ENCODE results near the gene MAP1LC3B.

Gene MAP1LC3B

DNA sequence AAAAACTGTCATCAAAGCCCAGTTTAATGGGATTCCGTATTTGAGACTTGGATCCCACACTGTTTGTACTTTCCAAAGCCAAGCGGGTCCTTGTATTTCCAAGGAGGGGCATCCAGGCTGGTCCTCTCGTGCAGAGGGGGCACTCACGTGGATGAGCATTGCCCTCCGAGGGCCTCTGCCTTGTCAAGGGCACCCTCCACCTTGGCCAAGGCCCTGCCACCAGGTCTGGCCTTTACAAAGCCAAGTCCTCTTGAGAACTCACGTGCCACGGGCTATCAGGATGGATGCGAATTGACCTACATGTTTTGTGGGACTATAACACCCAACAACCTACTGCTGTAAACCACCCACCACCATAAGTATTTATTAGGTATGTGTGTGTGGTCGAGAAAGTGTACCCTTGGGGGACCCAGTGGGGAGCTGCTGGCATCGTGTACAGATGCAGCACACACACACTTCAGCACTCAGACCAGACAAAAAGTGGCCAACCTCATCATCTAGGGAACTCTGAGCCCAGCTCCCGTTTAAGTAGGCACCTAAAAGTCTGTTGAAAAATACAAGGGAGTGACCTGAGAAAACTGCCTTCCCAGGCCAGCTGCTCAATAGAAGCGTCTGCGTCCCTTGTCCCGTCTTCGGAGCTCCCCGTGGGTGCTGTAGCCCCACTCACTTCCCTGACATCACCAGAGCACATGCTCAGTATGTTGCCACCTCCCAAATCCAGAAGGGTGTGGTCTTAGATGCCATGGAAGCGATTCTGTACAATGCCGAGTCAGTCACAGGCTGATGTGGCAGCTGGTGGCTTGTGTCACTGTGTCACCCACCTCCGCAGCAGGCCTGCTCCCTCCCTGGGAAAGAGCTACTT, 12.9 kb downstream of the MAP1LC3B start:
- no peak overlapping the region for H2BK12ac ChIP-seq (ENCODE audit: low read length)
- no peak for DNase-seq (ENCODE audit: low spot score)
- H3K4me1 ChIP-seq (ENCODE audit: control insufficient read depth in 2 of 2, insufficient read depth in 1 of 2, low read depth in 1 of 2, low read length in 2 of 2), result no peaks in the 10 kb centered on the region
- no peak overlapping the region for H2BK15ac ChIP-seq (ENCODE audit: low read length)
- no peak overlapping the region for H4K8ac ChIP-seq (ENCODE audit: low read depth, low read length)
- no peak overlapping the region for H3K9ac ChIP-seq (ENCODE audit: low read depth, low read length, poor library complexity)
- H2AFZ ChIP-seq (ENCODE audit: low read length), result no peak overlapping the region
- H3K36me3 ChIP-seq (replicated peaks in 1 of 2; ENCODE audit: control insufficient read depth in 2 of 2, insufficient read depth in 2 of 2, low read length in 2 of 2), result peaks cover 28 to 86% of the 10 kb centered on the region in 2 donors
- no CpG with 5 or more reads among the region's 19 CpGs for WGBS, 2 donors (ENCODE audit: extremely low coverage in 2 of 2, insufficient read length in 2 of 2, insufficient replicate concordance in 1 of 2)
- no peak overlapping the region for H3K14ac ChIP-seq (ENCODE audit: low read length)
- no peak overlapping the region for H3K18ac ChIP-seq (ENCODE audit: low read length)
- H3K27me3 ChIP-seq (ENCODE audit: control insufficient read depth in 3 of 3, insufficient read depth in 3 of 3, low read depth in 1 of 3, low read length in 3 of 3), result no peaks in the 10 kb centered on the region
- H3K79me1 ChIP-seq (ENCODE audit: low read depth, low read length), result peaks cover 2% of the 10 kb centered on the region
- H2BK120ac ChIP-seq (ENCODE audit: low read depth, low read length), result no peak overlapping the region
- no peak overlapping the region for H3K23ac ChIP-seq (ENCODE audit: low read depth, low read length, poor library complexity)
- no peak overlapping the region for H4K91ac ChIP-seq (ENCODE audit: low read depth, low read length, poor library complexity)
- H2BK5ac ChIP-seq (ENCODE audit: low read length), result no peak overlapping the region
- H3K9me3 ChIP-seq (replicated peaks in 1 of 2; ENCODE audit: control insufficient read depth in 2 of 2, insufficient read depth in 1 of 2, low read depth in 1 of 2, low read length in 2 of 2), result no peaks in the 10 kb centered on the region
- H3K4me3 ChIP-seq (ENCODE audit: low read length in 2 of 2), result no peak overlapping the region
- H2AK5ac ChIP-seq (ENCODE audit: low read depth, low read length), result no peak overlapping the region
- H3K4ac ChIP-seq (ENCODE audit: low read length), result no peak overlapping the region
- no peak overlapping the region for H3K27ac ChIP-seq (replicated peaks; ENCODE audit: low read length)
- H3K4me2 ChIP-seq (ENCODE audit: insufficient read depth, low read length, poor library complexity, severe bottlenecking), result no peak overlapping the region

DNA sequence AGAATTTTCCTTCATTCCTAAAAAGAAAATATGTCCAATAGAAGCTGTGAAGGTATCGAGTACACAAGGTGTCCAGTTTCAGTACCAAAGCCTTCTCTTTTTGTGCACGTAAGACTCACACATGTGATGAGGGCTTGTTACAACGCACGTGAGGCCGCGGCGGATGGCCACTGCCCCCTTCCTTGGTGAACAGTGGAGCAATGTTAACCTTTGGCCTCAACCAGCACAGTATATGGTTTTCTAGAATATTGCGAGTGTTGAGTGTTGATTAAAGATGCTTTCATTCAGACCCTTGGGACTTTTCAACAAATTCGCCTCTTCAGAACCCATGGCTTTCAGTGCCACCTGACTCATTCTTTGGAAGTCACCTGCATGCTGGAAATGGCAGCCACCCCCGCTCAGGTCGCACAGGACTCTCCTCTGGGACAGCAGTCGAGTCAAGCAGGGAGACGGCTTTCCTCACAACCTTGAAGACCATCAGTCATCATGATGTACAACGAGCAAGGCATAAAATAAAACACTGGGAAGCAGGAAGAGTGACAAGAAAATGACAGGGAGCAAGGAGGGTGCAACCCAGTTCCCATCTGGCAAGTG, 14.5 kb downstream of the MAP1LC3B start:
- peaks cover 40 to 92% of the 10 kb centered on the region in 2 donors for H3K36me3 ChIP-seq (replicated peaks in 1 of 2; ENCODE audit: control insufficient read depth in 2 of 2, insufficient read depth in 2 of 2, low read length in 2 of 2)

DNA sequence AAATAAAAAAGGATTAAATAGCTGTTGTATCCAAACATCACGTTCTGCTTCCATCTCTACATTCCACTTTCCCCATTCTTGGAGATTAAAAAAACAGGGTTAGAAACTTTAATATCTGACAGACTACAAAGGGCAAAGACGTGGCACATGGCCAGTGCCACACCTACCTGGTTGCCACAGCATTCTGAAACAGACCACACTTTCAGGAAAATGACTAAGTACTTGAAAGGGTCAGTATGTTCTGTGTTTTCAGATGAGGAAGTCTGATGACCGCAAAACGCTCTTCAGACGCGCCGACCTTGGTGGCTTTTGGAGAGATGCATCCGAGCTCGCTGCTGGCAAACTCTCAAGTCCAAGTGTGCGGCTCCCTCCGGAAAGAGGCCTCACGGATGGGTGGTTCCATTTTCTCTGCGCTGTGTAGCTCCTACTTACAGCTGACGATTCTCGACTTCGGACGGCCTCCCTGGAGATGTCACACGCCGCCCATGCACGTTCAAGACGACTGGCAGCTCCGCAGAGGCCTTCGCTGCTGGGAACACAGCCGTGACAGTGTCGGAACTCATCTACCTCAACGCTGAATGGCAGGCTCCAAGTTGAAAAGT, 15.5 kb downstream of the MAP1LC3B start:
- Histone ChIP-seq H3K36me3 (replicated peaks in 1 of 2; ENCODE audit: control insufficient read depth in 2 of 2, insufficient read depth in 2 of 2, low read length in 2 of 2) (peaks cover 49 to 95% of the 10 kb centered on the region in 2 donors), H2AFZ (ENCODE audit: low read length) (no peak overlapping the region)
- no CpG with 5 or more reads among the region's 26 CpGs for WGBS, 2 donors (ENCODE audit: extremely low coverage in 2 of 2, insufficient read length in 2 of 2, insufficient replicate concordance in 1 of 2)

More for the DNA sequence above, 14.5 kb downstream of the MAP1LC3B start:
- DNase-seq (ENCODE audit: low spot score), result no peak
- no peak overlapping the region for H3K14ac ChIP-seq (ENCODE audit: low read length)
- H2BK120ac ChIP-seq (ENCODE audit: low read depth, low read length), result no peak overlapping the region
- peaks cover 6% of the 10 kb centered on the region for H3K79me1 ChIP-seq (ENCODE audit: low read depth, low read length)
- no peak overlapping the region for H2BK15ac ChIP-seq (ENCODE audit: low read length)
- H3K27me3 ChIP-seq (ENCODE audit: control insufficient read depth in 3 of 3, insufficient read depth in 3 of 3, low read depth in 1 of 3, low read length in 3 of 3), result no peaks in the 10 kb centered on the region
- no peak overlapping the region for H4K91ac ChIP-seq (ENCODE audit: low read depth, low read length, poor library complexity)
- no peak overlapping the region for H2BK12ac ChIP-seq (ENCODE audit: low read length)
- no peak overlapping the region for H3K23ac ChIP-seq (ENCODE audit: low read depth, low read length, poor library complexity)
- no peak overlapping the region for H3K18ac ChIP-seq (ENCODE audit: low read length)
- no peak overlapping the region for H2AK5ac ChIP-seq (ENCODE audit: low read depth, low read length)
- H2AFZ ChIP-seq (ENCODE audit: low read length), result no peak overlapping the region
- no peak overlapping the region for H3K4me3 ChIP-seq (ENCODE audit: low read length in 2 of 2)
- H3K4me1 ChIP-seq (ENCODE audit: control insufficient read depth in 2 of 2, insufficient read depth in 1 of 2, low read depth in 1 of 2, low read length in 2 of 2), result no peaks in the 10 kb centered on the region
- no peak overlapping the region for H4K8ac ChIP-seq (ENCODE audit: low read depth, low read length)
- H2BK5ac ChIP-seq (ENCODE audit: low read length), result no peak overlapping the region
- no peak overlapping the region for H3K4me2 ChIP-seq (ENCODE audit: insufficient read depth, low read length, poor library complexity, severe bottlenecking)
- no CpG with 5 or more reads among the region's 14 CpGs for WGBS, 2 donors (ENCODE audit: extremely low coverage in 2 of 2, insufficient read length in 2 of 2, insufficient replicate concordance in 1 of 2)
- no peak overlapping the region for H3K27ac ChIP-seq (replicated peaks; ENCODE audit: low read length)
- no peaks in the 10 kb centered on the region for H3K9me3 ChIP-seq (replicated peaks in 1 of 2; ENCODE audit: control insufficient read depth in 2 of 2, insufficient read depth in 1 of 2, low read depth in 1 of 2, low read length in 2 of 2)
- H3K9ac ChIP-seq (ENCODE audit: low read depth, low read length, poor library complexity), result no peak overlapping the region
- no peak overlapping the region for H3K4ac ChIP-seq (ENCODE audit: low read length)

DNA sequence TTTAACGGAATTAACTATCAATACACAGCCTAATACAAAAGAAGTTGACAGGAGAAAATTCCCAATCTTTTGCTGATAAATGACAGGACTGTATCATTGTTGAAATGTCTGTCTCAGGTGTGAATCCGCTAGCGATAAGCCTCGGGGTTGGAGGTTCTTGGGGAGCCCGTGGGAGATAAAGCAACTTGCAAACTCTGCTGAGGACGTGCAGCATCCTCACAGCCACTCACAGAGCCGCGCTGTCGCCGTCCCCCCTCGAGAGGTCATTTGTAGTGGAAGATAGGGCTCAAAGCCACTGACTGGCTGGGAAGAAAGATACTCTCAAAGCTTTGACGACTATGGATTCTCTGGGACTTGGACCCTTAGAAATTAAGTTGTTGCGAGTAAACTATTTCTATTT, 17.0 kb downstream of the MAP1LC3B start:
- Histone ChIP-seq H3K18ac (ENCODE audit: low read length) (no peak overlapping the region), H2BK5ac (ENCODE audit: low read length) (no peak overlapping the region), H3K14ac (ENCODE audit: low read length) (no peak overlapping the region), H3K79me1 (ENCODE audit: low read depth, low read length) (peaks cover 10% of the 10 kb centered on the region), H3K4ac (ENCODE audit: low read length) (no peak overlapping the region), H2AK5ac (ENCODE audit: low read depth, low read length) (no peak overlapping the region), H3K4me2 (ENCODE audit: insufficient read depth, low read length, poor library complexity, severe bottlenecking) (no peak overlapping the region), H3K9me3 (replicated peaks in 1 of 2; ENCODE audit: control insufficient read depth in 2 of 2, insufficient read depth in 1 of 2, low read depth in 1 of 2, low read length in 2 of 2) (no peaks in the 10 kb centered on the region), H2BK12ac (ENCODE audit: low read length) (no peak overlapping the region), H3K27ac (replicated peaks; ENCODE audit: low read length) (no peak overlapping the region), H3K36me3 (replicated peaks in 1 of 2; ENCODE audit: control insufficient read depth in 2 of 2, insufficient read depth in 2 of 2, low read length in 2 of 2) (peaks cover 50 to 97% of the 10 kb centered on the region in 2 donors), H3K9ac (ENCODE audit: low read depth, low read length, poor library complexity) (no peak overlapping the region), H3K4me3 (ENCODE audit: low read length in 2 of 2) (no peak overlapping the region), H3K27me3 (ENCODE audit: control insufficient read depth in 3 of 3, insufficient read depth in 3 of 3, low read depth in 1 of 3, low read length in 3 of 3) (no peaks in the 10 kb centered on the region), H4K91ac (ENCODE audit: low read depth, low read length, poor library complexity) (no peak overlapping the region), H4K8ac (ENCODE audit: low read depth, low read length) (no peak overlapping the region), H2BK15ac (ENCODE audit: low read length) (no peak overlapping the region), H3K4me1 (ENCODE audit: control insufficient read depth in 2 of 2, insufficient read depth in 1 of 2, low read depth in 1 of 2, low read length in 2 of 2) (no peaks in the 10 kb centered on the region), H2AFZ (ENCODE audit: low read length) (no peak overlapping the region), H2BK120ac (ENCODE audit: low read depth, low read length) (no peak overlapping the region), H3K23ac (ENCODE audit: low read depth, low read length, poor library complexity) (no peak overlapping the region)
- DNase-seq (ENCODE audit: low spot score), result no peak
- WGBS, 2 donors (ENCODE audit: extremely low coverage in 2 of 2, insufficient read length in 2 of 2, insufficient replicate concordance in 1 of 2), result no CpG with 5 or more reads among the region's 13 CpGs

More for the DNA sequence above, 15.5 kb downstream of the MAP1LC3B start:
- H3K79me1 ChIP-seq (ENCODE audit: low read depth, low read length), result peaks cover 8% of the 10 kb centered on the region
- H3K27ac ChIP-seq (replicated peaks; ENCODE audit: low read length), result no peak overlapping the region
- no peak overlapping the region for H2BK120ac ChIP-seq (ENCODE audit: low read depth, low read length)
- H3K4ac ChIP-seq (ENCODE audit: low read length), result no peak overlapping the region
- H2BK5ac ChIP-seq (ENCODE audit: low read length), result no peak overlapping the region
- H3K4me2 ChIP-seq (ENCODE audit: insufficient read depth, low read length, poor library complexity, severe bottlenecking), result no peak overlapping the region
- no peak for DNase-seq (ENCODE audit: low spot score)
- no peak overlapping the region for H2BK15ac ChIP-seq (ENCODE audit: low read length)
- H3K4me1 ChIP-seq (ENCODE audit: control insufficient read depth in 2 of 2, insufficient read depth in 1 of 2, low read depth in 1 of 2, low read length in 2 of 2), result no peaks in the 10 kb centered on the region
- H3K18ac ChIP-seq (ENCODE audit: low read length), result no peak overlapping the region
- H3K9ac ChIP-seq (ENCODE audit: low read depth, low read length, poor library complexity), result no peak overlapping the region
- H3K27me3 ChIP-seq (ENCODE audit: control insufficient read depth in 3 of 3, insufficient read depth in 3 of 3, low read depth in 1 of 3, low read length in 3 of 3), result no peaks in the 10 kb centered on the region
- H3K9me3 ChIP-seq (replicated peaks in 1 of 2; ENCODE audit: control insufficient read depth in 2 of 2, insufficient read depth in 1 of 2, low read depth in 1 of 2, low read length in 2 of 2), result no peaks in the 10 kb centered on the region
- H4K8ac ChIP-seq (ENCODE audit: low read depth, low read length), result no peak overlapping the region
- H3K4me3 ChIP-seq (ENCODE audit: low read length in 2 of 2), result no peak overlapping the region
- no peak overlapping the region for H2AK5ac ChIP-seq (ENCODE audit: low read depth, low read length)
- H4K91ac ChIP-seq (ENCODE audit: low read depth, low read length, poor library complexity), result no peak overlapping the region
- H3K23ac ChIP-seq (ENCODE audit: low read depth, low read length, poor library complexity), result peak overlapping the region; percentile 37
- H3K14ac ChIP-seq (ENCODE audit: low read length), result no peak overlapping the region
- no peak overlapping the region for H2BK12ac ChIP-seq (ENCODE audit: low read length)
